Stimulated activated CD8-positive, alpha-beta memory T cell treated with anti-CD3 and anti-CD28 coated beads, Interleukin-15, amount 100 ng/mL, for 4 hours (primary cell): ENCODE data around the gene SMYD3.

Source experiments
- DNase-seq, 2 donors: peaks; one replicate each; pipeline ENCODE4 v3.0.0-alpha.2; 2020; ENCODE audit warnings: low read depth in 2 of 2

The SMYD3 gene

DNA sequence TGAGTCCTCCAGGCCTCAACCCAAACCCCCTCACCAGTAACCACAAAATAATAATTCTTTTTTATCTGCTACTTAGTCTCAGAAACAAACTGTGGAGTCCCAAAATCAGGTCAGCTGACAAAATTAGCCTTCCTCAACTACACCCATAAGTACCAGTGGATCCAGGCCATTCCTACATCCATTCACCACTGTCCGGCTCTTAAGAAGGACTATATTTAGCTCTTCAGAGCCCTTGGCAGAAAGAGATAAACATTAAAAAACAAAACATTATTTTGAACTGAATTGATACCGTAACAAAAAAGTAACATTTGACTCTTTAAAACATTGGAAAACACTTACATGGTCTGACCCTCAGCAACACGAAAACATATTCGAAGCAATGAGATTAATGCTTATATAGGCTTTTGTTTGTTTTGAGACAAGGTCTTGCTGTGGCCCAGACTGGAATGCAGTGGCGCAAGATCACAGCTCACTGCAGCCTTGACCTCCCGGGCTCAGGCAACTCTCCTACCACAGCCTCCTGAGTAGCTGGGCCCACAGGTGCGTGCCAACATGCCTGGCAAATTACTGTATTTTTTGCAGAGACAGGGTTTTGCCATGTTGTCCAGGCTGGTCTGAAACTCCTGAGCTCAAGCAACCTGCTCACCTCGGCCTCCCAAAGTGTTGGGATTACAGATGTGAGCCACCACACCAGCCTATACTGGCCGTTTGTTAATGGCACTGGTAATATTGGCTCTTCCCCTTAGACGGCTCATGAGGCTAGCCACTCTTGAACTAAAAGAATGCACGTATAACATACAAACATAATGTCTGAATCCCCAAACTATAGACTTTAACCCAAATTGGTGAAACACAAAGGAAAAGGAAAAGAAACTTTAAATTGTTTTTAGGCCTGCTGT lies 330.7 kb downstream of the SMYD3 start:
- no peak for DNase-seq

DNA sequence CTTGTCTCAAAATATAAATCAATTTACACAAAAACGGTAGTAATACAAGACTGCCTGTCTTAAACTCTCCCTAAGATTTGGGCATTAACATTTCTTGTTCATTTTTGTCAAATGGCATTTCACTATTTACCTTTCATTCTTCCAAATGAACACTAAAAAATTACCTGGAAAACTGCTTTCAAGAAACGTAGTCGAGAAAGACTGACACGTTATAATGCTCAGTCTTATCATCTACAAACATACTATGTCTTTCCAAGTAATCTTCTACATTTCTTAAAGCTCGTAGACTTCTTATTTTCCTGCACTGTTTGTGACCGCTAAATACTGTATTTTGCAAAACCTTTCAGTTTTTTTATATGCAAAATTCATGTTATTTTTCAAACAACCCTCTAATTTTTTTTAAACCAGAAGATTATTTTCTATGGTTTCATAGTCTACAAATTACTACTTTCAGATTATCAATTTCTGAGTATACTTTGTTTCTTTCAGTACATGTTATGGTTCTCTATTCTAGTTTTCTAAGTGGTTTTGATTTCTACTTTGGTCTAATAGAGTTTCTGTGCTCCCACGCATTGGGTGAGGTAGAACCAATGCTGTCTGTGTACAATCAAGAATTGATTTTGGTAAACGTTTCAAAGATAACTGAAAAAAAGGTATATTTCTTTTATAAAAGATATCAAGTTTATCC lies 336.4 kb downstream of the SMYD3 start:
- DNase-seq = no peak

GRCh38 chr1:246169486-246169885 lies 337.6 kb downstream of the SMYD3 start:
- no peak for DNase-seq

- DNase-seq = no peak
These were observed 338.1 kb downstream of the SMYD3 start for GRCh38 chr1:246169019-246169418.

DNA sequence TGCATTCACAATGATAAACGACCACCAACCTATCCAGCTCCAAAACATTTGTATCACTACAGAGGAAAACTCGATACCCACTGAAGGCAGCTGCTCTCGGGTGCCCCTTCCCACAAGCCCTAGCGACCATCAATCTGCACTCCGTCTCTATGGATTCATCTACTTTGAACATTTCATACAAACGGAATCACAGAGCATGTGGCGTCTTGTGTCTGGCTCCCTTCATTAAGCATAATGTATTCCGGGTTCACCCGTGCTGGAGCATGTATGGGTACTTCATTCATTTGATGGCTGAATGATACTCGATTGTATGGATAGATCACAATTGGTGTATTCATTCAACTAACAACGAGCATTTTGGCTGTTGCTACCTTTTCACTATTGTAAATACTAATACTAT lies 340.2 kb downstream of the SMYD3 start:
- DNase-seq = no peak

DNA sequence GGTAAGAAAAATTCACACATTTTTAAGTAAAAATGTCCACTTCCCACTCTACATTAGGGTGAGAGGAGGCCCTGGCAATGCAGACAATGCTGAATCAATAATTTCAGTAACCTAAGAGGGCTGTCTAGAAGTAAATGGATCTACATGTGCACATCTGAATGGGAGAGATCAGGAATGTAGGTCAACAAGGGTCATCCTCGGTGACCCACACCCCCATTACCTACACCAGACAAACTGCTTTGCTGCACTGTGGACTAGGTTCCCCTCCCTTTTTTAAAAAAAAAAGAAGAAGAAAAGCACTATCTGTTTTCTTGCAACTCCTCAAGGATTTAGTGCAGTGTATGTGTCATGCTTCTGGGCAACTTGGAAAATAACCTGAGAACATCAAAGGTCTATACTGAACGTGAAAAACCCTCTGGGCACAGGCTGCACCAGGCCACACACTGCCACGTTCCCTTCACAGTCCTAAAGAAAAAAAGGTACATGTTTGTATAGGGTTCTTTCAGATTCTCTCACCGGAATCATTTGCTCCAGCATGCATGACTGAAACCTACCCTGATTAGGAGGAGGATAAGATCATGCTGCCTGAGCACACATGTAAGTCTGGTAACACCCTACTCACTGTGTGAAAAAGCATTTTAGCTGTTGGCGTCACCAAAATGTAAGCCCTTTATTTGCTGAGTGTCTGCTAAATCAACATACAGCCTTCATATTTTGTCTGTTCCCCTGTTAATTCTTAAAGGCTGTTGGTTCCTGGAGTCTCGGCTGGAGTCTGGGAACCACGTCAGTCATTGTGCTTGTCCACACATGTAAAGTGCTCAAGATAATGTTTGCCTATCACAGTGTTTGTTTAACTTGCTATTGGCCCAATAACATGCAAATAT lies 341.0 kb downstream of the SMYD3 start:
- DNase-seq = no peak

- no peak for DNase-seq
These were observed 342.3 kb downstream of the SMYD3 start for GRCh38 chr1:246164764-246165163.

DNA sequence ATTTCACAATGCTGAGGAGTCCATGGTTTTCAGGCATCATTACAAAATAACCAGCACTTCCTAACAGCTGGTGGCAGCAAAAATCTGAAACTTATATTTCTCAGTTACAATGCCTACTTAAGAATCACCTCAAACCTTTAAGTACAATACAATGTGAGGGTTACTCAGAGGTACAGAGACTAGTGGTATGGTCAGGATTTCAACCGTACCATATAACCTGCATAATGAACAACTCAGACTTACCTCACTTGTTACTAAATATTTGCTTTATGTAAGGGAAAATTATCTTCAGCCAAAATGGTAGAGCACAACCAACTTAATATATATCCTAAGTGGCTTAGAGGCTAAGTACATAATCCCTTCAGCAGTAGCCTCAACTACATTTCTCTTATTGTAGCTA lies 344.5 kb downstream of the SMYD3 start:
- DNase-seq = no peak

DNA sequence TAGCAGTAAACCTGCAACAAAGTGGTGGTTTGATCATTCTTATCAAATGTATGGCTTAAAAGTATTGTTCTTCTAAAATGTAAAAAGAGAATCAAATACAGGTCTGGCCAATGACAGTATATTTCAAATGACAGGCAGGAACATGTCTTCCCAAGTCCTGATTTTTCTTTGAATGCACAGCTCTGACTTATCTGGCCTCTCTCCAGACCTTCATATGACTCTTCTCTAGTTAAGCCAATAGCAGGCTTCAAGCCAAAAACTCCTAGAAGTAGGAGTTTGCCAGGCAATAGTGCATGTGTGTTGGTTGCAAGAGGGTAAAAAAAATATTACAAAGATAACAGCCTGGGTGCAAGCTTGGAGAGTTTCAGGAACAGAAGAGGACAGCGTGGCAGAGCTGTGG lies 345.5 kb downstream of the SMYD3 start:
- no peak for DNase-seq

GRCh38 chr1:246160905-246161304 lies 346.2 kb downstream of the SMYD3 start:
- no peak for DNase-seq

- no peak for DNase-seq
These were observed 346.7 kb downstream of the SMYD3 start for GRCh38 chr1:246160374-246160773.

DNA sequence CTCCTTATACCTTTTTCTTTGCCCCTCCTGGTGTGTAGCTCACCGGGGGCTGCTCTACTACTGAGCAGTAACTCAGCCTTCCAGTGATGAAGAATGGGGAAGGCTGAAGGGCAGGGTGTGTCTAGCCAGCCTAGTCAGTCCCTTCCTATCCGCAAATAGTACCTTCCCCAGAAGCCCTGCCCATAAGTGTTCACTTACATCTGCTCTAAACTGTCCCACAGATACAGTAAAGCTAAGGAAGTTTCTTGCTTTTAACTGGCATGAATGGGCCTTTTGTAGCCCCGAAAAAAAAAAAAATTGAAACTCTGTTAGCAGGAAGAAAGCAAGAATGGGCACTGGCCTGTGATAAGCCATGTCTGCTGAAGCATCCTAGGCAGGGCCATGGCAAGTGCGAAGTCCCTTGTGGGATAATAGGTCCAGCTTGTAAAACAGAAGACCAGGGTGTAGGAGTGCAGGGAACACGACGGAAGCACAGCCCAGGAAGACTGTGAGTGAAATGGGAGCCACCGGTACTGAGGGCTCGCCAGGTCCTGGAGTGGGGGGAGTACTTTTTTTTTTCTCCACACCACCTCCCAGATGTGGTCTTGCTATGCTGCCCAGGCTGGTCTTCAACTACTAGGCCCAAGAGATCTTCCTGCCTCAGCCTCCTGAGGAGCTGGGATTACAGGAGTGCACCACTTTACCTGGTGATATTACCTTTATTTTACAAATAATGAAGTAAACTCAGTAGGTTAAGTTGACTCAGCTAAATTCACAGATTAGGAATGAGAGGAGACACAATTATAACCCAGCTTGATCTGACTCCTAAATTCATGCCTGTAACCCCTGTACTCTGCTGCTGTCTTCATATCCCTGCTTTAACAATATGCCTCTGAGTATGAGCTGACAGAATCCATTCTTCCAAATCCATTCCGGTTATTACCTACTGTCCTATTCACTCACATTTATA lies 347.5 kb downstream of the SMYD3 start:
- no peak for DNase-seq

DNA sequence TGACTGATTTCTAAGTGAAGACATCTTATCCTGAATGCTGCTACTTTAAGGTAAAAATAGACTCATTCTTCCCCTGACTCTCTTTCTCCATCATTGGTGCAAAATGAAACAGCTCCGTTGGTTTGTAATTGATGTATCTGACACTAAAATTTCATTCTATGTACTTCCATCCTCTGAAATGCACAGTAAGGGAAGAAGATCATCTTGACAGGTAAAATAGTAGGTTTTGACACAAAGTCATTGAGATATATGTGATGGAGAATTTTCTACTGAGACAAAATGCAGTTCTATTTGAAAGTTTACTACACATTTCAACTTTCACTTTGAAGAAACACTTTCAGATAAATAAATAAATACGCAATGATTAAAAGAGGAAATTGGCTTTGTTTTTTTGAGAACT lies 348.9 kb downstream of the SMYD3 start:
- DNase-seq = no peak

- DNase-seq = no peak
These were observed 349.6 kb downstream of the SMYD3 start for GRCh38 chr1:246157516-246157915.

DNA sequence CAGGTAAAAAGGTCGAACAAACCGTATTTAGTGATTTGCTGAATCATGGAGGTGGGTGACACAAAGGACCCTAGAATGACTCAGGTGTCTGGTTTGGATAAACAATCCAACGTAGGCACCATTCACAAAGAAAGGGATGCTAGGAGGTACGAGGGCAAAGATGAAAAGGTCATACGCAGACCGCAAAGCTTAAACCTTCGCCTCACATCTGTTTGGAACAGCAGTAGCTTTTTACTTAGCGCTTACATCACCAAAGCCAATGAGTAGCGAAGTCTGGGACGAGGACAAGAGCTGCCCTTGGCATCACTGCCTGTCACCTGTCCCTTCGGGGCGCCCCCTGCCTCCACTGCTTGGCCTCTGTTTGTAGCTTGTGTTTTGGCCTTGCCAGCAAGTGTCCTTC lies 350.2 kb downstream of the SMYD3 start:
- DNase-seq = no peak

- DNase-seq = no peak
These were observed 351.2 kb downstream of the SMYD3 start for GRCh38 chr1:246155923-246156322.

DNA sequence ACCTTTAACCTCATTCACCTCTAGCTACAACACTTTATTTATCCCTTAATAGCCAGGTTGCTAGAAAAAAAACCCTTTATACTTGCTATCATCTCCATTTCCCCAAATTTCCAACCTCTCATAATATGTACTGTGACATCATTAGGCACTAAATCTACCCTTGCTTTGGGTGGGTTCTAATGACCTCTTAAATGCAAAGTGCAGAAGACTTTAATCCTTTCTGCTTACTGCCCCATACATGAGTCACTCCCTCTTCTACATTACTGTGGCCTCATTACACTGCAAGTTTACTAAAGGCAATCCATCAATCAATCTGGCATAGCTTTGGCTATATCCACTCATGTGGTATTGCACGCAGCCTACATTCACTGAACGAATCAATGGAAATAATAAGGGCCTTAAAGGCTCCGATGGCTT lies 353.3 kb downstream of the SMYD3 start:
- no peak for DNase-seq

- no peak for DNase-seq
These were observed 354.1 kb downstream of the SMYD3 start for GRCh38 chr1:246152986-246153431.

GRCh38 chr1:246151796-246152434 lies 355.2 kb downstream of the SMYD3 start:
- no peak for DNase-seq

DNA sequence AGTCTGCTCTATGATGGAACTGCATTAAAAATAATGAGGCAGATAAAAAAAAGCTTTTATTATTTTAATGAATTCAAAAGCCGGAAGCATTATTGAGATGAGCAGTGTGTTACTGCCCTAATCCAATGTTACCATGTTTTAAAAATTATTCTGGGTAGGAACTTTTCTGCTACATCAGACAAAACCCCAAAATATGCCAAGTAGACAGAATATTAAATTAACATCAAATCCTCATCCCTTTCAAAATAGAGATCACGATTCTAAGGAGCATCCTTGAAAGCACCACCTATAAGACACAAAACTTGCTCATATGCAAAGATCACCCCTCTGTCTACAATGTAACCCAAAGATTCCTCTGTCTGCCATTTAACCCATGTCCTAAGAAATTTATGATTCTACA lies 357.5 kb downstream of the SMYD3 start:
- no peak for DNase-seq
